ENCODE results near the gene AMBRA1.

Gene AMBRA1

GRCh38 chr11:46469926-46470325 is 123.9 kb downstream of the AMBRA1 start:
- DNase-seq = no peak

GRCh38 chr11:46465683-46466082 is 128.1 kb downstream of the AMBRA1 start:
- DNase-seq = no peak

- DNase-seq = no peak
Measured at GRCh38 chr11:46463701-46464421, 130.0 kb downstream of the AMBRA1 start.

GRCh38 chr11:46461461-46461927 is 132.3 kb downstream of the AMBRA1 start:
- no peak for DNase-seq

GRCh38 chr11:46458491-46458890 is 135.3 kb downstream of the AMBRA1 start:
- no peak for DNase-seq

- DNase-seq = no peak
Measured at GRCh38 chr11:46457659-46458424, 136.0 kb downstream of the AMBRA1 start.

GRCh38 chr11:46457021-46457420 is 136.8 kb downstream of the AMBRA1 start:
- no peak for DNase-seq

- no peak for DNase-seq
Measured at GRCh38 chr11:46456269-46457001, 137.4 kb downstream of the AMBRA1 start.

GRCh38 chr11:46455834-46456233 is 138.0 kb downstream of the AMBRA1 start:
- no peak for DNase-seq

GRCh38 chr11:46452918-46453517 is 140.8 kb downstream of the AMBRA1 start:
- DNase-seq = no peak

GRCh38 chr11:46451759-46452158 is 142.1 kb downstream of the AMBRA1 start:
- no peak for DNase-seq

GRCh38 chr11:46450846-46451477 is 142.9 kb downstream of the AMBRA1 start:
- no peak for DNase-seq

GRCh38 chr11:46447544-46447943 is 146.3 kb downstream of the AMBRA1 start:
- DNase-seq = no peak

GRCh38 chr11:46445920-46446771 is 147.7 kb downstream of the AMBRA1 start:
- DNase-seq = no peak

GRCh38 chr11:46445192-46445919 is 148.5 kb downstream of the AMBRA1 start:
- DNase-seq = no peak

- DNase-seq = no peak
Measured at GRCh38 chr11:46444305-46444704, 149.5 kb downstream of the AMBRA1 start.

GRCh38 chr11:46438211-46438610 is 155.6 kb downstream of the AMBRA1 start:
- no peak for DNase-seq

- no peak for DNase-seq
Measured at GRCh38 chr11:46437122-46437689, 156.6 kb downstream of the AMBRA1 start.

- DNase-seq = no peak
Measured at GRCh38 chr11:46436113-46436512, 157.7 kb downstream of the AMBRA1 start.

GRCh38 chr11:46435679-46436078 is 158.1 kb downstream of the AMBRA1 start:
- DNase-seq = no peak

- DNase-seq = no peak
Measured at GRCh38 chr11:46431211-46431610, 162.6 kb downstream of the AMBRA1 start.
